HG02885 (cell line): Measurements from ENCODE around the gene TTLL5.
"Not testable (repeated sequence)": the region's sequence is repeated elsewhere in the genome, so short reads cannot be mapped to it uniquely, and the experiment has no call there.

Experiments used
- ATAC-seq: cut with Tn5 transposase; IDR thresholded peaks from one replicate; pipeline ENCODE4 v1.9.1; 2021; ENCODE audit warnings: mild to moderate bottlenecking; ENCODE audit not compliant: unreplicated experiment, poor library complexity

The TTLL5 gene

DNA sequence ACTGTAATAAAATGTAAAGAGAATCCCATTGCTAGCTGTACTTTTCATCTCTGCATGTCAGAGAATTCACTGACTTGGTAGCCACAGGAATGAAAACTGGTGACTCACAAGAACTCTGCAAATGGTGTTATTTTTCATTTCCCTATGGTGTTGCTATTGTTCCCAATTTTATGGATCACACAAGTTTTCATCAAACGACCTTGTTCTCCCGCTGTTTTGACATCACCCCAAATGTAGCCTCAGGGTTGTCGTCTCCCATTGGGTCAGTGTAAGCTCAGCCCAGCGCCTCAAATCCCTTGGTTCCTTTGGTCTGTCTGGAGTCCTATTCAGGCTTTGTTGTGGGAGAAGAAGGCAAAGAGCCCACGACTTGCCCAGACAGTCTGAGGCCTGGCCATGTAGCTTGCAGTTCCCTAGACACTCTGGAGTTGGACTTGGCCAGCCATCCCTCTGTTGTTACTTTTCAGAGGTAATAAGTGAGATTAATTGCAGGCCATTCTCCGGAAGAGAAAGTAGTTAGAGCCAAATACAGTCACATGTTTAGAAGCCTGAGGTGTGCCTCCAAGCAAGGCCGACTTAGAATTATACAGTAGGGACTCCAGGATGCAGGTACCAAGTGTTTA, 161.6 kb downstream of the TTLL5 start:
- no peak for ATAC-seq

DNA sequence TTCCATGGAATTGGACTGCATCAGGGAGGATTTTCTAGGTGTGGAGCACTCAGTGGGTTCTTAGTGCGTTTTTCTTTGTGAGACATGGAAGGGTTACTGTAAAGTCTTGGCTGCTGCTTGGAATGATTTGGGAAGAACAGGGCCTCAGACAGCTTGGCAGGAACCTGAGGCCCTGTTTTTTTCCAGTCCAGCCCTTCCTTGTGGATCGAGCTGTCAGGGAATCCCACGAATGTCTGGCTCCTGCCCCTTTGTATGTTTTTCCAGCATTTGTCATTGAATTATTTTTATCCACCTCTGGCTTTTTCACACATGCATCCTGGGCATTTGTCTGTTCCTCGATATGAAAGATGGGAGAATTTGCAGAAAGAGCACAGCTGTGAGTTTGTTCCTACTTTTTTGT, 162.3 kb downstream of the TTLL5 start:
- no peak for ATAC-seq

GRCh38 chr14:75824318-75824717, 163.3 kb downstream of the TTLL5 start:
- no peak for ATAC-seq

DNA sequence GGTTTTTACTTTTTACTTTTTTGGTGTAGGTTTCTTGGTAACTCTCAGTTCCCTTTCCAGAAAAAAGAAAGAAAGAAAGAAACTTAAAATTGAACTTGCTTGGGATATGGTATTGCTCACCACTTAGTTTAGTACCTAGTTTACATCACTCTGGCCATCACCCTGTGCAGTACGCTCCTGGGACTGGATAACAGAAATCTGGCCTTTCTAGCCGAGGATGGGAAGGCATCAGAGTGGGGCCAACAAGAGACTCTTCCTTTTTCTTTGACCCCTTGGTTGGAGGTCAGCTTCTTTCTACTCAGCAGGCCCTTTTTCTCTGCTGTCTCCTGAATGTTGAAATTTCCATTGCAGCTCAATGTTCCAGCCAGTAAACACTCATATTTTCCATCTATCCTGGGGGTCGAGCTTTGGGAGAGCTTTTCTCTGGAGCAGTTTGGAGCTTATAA, 164.1 kb downstream of the TTLL5 start:
- no peak for ATAC-seq

GRCh38 chr14:75826599-75826998, 165.6 kb downstream of the TTLL5 start:
- ATAC-seq, result no peak

- no peak for ATAC-seq
Observed at GRCh38 chr14:75827331-75827730, 166.3 kb downstream of the TTLL5 start.

- ATAC-seq, result no peak
Observed at GRCh38 chr14:75829316-75829715, 168.3 kb downstream of the TTLL5 start.

- no peak for ATAC-seq
Observed at GRCh38 chr14:75831455-75831854, 170.4 kb downstream of the TTLL5 start.

DNA sequence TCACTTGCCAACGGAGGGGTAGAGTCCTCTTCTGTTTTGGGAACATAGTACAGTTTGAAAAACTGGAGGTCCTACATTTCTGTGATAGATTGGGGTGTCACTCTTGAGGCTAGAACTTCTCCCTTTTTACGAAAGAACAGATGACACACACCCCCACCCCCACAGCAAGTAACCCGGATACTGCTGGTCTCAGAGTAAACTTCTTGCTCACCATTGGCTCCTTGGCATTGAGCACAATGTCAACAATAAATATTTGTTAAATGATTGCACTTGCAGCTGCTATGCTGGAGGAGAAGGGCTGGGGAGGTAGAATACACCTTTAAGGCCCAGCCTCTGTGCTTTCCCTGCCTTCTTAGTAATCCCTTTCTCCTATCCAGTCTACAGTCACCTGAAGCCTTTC, 170.9 kb downstream of the TTLL5 start:
- no peak for ATAC-seq

DNA sequence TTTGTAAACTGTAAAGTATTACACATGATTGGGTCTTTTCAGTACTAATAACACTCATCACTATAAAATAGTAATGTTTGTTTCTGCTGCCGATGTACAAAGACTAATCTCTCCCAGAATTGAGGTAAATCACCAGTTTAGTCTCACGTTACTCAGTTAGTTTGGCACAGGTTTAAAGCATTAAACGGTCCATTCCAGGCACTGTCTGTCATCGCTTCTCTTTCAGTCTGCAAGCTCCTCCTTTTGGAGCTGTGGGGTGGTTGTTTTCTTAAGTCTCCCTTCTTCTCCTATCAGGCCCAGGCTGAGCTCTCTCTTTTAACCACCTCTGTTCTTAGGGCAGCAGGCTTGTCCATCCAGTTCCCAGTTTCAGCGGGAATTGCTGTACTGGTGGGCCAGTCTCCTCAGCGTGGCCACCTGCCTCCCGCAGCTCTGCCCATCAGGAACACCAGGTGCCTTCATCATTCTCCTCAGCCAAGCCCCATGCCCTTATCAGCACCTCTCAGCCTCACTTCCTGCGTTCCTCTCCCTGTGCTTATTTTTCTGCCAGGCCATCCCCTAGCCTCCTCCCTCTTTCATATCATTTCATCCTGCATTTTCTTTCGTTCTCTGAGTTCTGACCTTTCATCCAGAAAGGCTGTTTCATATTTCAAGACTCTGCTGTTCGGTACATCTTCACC, 171.7 kb downstream of the TTLL5 start:
- ATAC-seq, result no peak

- no peak for ATAC-seq
Observed at GRCh38 chr14:75833326-75834020, 172.4 kb downstream of the TTLL5 start.

DNA sequence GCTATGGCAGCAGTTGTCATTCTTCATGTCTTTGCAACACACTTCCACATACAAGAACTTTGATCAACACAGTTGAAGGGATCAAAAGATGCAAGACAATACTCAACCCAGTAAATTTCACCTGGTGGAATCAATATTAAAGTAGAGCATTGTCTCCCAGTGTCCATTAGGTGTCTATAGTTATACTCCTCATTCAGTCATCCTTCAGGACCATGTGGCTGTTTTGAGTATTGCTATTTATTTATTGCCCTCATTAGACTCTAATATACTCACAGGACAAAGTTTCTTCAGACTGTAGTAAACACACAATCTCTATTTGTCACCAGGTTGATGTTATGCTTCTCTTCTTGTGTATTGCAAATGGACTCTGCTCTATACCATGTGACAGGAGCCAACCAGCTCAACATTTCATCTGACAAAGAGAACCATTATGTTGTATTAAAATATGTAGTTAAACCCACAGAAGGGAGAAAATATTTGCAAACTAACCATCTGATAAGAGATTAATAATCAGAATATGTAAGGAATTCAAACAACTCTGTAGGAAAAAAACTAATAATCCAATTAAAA, 174.2 kb downstream of the TTLL5 start:
- ATAC-seq, result no peak

DNA sequence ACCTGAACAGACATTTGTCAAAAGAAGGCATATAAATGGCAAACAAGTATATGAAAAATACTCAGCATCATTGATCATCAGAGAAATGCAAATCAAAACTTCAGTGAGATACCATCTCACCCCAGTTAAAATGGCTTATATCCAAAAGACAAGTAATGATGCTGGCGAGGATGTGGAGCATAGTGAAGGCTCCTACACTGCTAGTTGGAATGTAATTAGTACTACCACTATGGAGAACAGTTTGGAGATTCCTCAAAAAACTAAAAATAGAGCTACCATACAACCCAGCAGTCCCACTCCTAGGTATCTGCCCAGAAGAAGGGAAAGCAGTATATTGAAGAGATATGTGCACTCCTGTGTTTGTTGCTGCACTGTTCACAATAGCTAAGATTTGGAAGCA, 174.7 kb downstream of the TTLL5 start:
- no peak for ATAC-seq

DNA sequence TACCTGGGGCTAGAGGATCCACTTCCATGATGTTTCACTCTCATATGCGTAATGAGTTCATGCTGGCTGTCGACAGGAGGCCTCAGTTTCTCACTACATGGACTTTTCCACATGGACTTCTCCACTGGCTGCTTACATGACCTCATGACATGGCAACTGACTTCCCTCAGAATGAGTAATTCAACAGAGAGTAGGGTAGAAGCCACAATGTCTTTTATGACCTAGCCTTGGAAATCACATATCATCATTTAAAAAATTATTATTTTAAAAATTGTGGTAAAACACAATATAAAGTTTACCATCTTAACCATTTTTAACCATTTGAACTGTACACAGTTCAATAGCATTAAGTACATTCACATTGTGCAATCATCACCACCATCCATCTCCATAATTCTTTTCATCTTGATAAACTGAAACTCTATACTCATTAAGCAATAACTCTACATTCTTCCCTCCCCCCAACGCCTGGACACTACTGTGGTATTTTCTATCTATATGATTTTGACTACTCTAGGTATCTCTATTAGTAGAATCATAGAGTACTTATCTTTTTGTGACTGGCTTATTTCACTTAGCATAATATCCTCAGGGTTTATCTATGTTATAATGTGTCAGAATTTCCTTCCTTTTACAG, 176.2 kb downstream of the TTLL5 start:
- ATAC-seq, result no peak

GRCh38 chr14:75840911-75841310, 179.9 kb downstream of the TTLL5 start:
- ATAC-seq, result no peak

GRCh38 chr14:75842551-75842950, 181.5 kb downstream of the TTLL5 start:
- no peak for ATAC-seq

- ATAC-seq, result no peak
Observed at GRCh38 chr14:75844486-75844885, 183.4 kb downstream of the TTLL5 start.

DNA sequence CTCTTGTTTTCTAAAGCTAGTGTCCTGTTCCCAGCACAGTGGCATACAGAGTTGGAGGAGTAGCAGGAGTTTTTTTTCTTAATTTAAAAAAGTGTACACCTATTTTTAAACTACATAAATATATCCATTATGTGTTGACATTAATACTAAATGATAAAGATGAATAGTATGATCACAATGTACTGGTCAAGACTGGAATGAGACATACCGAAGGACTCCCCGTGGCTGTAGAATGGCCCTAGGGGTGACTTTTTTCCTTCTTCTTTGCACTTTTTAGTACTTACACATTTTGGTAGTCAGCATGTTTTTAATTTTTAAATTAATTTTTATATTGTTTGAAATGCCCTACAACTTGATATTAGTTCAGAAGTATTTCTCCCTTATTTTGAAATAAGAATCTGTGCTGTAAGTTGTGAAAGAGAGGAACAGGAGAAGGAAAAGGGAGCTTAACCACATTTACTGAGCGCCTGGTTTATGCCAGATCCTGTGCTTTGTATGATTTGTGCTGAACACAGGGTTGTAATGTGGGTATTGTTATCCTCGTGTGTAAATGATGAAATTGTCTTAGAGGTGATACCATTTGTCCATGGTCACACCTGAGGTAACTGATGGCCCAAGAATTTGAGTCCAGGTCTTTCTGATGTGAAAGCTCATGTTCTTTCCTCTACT, 184.2 kb downstream of the TTLL5 start:
- no peak for ATAC-seq

DNA sequence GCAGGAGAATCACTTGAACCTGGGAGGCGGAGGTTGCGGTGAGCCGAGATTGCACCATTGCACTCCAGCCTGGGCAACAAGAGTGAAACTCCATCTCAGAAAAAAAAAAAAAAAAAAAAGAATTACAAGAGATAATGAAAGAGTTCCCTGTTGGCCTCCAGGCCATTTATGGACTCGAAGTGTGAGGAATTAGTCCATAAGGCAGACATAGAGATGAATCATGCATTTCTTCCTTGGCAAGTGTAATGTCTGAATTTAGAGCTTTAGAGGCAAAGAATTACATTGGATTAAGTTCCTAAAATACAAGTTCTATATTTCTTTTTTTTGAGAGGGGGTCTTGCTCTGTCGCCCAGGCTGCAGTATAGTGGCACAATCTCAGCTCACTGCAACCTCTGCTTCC, 185.6 kb downstream of the TTLL5 start:
- ATAC-seq, result not testable (repeated sequence)

DNA sequence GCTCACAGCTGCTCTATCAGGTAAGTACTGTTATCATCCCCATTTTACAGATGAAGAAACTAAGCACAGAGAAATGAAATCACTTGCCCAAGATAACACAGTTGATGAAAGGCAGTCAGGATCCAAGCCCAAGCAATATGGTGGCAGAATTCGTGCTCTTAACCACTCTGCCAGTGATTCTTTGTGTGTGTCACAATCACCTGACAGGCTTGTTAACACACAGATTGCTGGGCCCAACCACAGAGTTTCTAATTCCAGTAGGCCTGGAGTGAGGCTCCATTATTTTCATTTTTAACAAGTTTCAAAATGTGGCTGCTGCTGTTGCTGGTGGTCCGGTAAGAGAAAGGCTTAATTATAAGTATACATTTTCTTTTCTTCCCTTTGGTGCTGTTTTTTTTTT, 186.5 kb downstream of the TTLL5 start:
- no peak for ATAC-seq
